Skeletal muscle cell (primary cell): ENCODE data around the gene MYO1A.
A peak's percentile ranks its signal among the peaks of the same experiment; 100 is the strongest.
"Not testable (repeated sequence)": the region's sequence is repeated elsewhere in the genome, so short reads cannot be mapped to it uniquely, and the experiment has no call there.

ENCODE experiments used
- DNase-seq: peaks from one replicate; pipeline ENCODE4 v3.0.0-alpha.2; 2010; ENCODE audit warnings: low read depth
- H3K4me3 ChIP-seq: 2 replicates; pipeline ENCODE4 v1.5.1; 2011; ENCODE audit warnings: low read depth, mild to moderate bottlenecking, control low read depth, low read length, moderate library complexity

The MYO1A gene

GRCh38 chr12:57027805-57028153 is 22.1 kb downstream of the MYO1A start:
- no peak overlapping the region for H3K4me3 ChIP-seq
- no peak for DNase-seq

GRCh38 chr12:57027011-57027804 is 22.7 kb downstream of the MYO1A start:
- H3K4me3 ChIP-seq, result no peak overlapping the region
- no peak for DNase-seq

- DNase-seq, result no peak
- H3K4me3 ChIP-seq, result no peak overlapping the region
Observed at GRCh38 chr12:57025196-57025595, 24.7 kb downstream of the MYO1A start.

GRCh38 chr12:57022324-57022723 is 27.6 kb downstream of the MYO1A start:
- not testable (repeated sequence) for H3K4me3 ChIP-seq, DNase-seq

GRCh38 chr12:57019983-57020719 is 29.8 kb downstream of the MYO1A start:
- no peak for DNase-seq
- H3K4me3 ChIP-seq, result no peak overlapping the region

- no peak for DNase-seq
- no peak overlapping the region for H3K4me3 ChIP-seq
Observed at GRCh38 chr12:57018906-57019305, 31.0 kb downstream of the MYO1A start.

GRCh38 chr12:57018353-57018752 is 31.6 kb downstream of the MYO1A start:
- not testable (repeated sequence) for DNase-seq, H3K4me3 ChIP-seq

- no peak within 1 kb of the TSS for H3K4me3 ChIP-seq
- no peak for DNase-seq
Observed at GRCh38 chr12:57016348-57016747, 33.6 kb downstream of the MYO1A start, which contains the start of gene TAC3. Gene TAC3 (minus strand): TSS chr12:57016529. CDS start chr12:57015797, 732 bp downstream.

- H3K4me3 ChIP-seq, result no peak overlapping the region
- no peak for DNase-seq
Observed at GRCh38 chr12:57012600-57013465, 37.1 kb downstream of the MYO1A start.

GRCh38 chr12:57011438-57012424 is 38.2 kb downstream of the MYO1A start:
- no peak for DNase-seq
- no peak overlapping the region for H3K4me3 ChIP-seq

GRCh38 chr12:57010627-57011247 is 39.2 kb downstream of the MYO1A start:
- H3K4me3 ChIP-seq, result no peak overlapping the region
- no peak for DNase-seq

GRCh38 chr12:57009949-57010626 is 39.8 kb downstream of the MYO1A start:
- DNase-seq, result no peak
- no peak overlapping the region for H3K4me3 ChIP-seq

- peak; percentile 39 for DNase-seq
Observed at GRCh38 chr12:57008178-57008577, 41.8 kb downstream of the MYO1A start.

GRCh38 chr12:57006809-57007475 is 43.0 kb downstream of the MYO1A start:
- no peak for DNase-seq
- H3K4me3 ChIP-seq, result peak overlapping the region; percentile 27

More at GRCh38 chr12:57008178-57008577, 41.8 kb downstream of the MYO1A start:
- H3K4me3 ChIP-seq, result no peak overlapping the region

- DNase-seq, result no peak
- peak within 1 kb of the TSS; percentile 82 for H3K4me3 ChIP-seq
Observed at GRCh38 chr12:57005980-57006808, 43.7 kb downstream of the MYO1A start, which contains the start of gene ZBTB39. Gene ZBTB39 (minus strand): TSS chr12:57006546. CDS start chr12:57004917, 1,629 bp downstream.

GRCh38 chr12:57004651-57005050 is 45.3 kb downstream of the MYO1A start:
- DNase-seq, result no peak
- H3K4me3 ChIP-seq, result no peak overlapping the region
